GM21825 (cell line): ENCODE measurements around the gene CMTR1.
A peak's percentile ranks its signal among the peaks of the same experiment; 100 is the strongest.

Experiments used
- ATAC-seq: cut with Tn5 transposase; IDR thresholded peaks from one replicate; pipeline ENCODE4 v1.9.1; 2021; ENCODE audit warnings: mild to moderate bottlenecking, moderate library complexity; ENCODE audit not compliant: unreplicated experiment

CMTR1 gene

DNA sequence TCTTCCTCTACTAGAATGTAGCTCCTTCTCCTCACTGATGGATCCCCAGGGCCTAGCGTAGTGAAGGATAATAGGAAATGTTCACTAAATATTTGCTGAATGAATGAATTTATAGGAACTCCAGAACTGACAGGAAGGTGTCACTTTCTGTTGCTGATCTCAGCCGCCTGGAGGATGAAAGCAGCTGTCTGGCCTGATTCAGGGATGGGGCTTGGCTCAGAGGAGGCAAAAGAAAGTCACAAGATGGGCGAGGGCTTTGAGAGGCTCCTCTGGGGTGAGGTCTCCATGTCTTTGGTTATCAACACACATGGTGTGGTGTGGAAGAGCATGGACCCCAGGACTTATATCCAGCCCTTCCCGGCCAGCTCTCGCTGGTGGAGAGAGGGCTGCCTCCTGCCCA lies 78.2 kb downstream of the CMTR1 start:
- no peak for ATAC-seq

DNA sequence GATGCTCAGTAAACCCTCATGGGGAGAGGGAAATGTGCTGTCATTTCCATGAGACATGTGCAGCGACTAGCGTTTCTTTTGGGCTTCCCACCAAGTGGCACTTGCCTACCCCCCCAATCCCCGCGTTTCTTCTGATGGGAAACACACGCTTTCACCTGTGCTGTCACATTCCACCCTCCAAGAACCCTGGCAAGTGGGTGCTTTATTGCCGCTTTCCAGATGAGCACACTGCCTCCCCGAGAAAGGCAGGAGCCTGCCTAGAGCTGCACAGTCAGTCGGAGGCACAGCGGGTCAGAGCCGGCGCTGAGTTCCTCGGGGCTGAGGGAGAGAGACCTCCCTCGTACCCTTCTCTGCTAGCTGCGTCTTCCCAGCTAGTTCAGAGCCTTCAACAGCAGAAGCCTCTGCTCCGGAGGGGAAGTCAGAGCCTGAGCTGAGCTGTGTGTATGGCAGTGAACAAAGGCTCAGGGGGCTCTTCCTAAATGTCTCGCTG lies 78.9 kb downstream of the CMTR1 start:
- ATAC-seq = no peak

DNA sequence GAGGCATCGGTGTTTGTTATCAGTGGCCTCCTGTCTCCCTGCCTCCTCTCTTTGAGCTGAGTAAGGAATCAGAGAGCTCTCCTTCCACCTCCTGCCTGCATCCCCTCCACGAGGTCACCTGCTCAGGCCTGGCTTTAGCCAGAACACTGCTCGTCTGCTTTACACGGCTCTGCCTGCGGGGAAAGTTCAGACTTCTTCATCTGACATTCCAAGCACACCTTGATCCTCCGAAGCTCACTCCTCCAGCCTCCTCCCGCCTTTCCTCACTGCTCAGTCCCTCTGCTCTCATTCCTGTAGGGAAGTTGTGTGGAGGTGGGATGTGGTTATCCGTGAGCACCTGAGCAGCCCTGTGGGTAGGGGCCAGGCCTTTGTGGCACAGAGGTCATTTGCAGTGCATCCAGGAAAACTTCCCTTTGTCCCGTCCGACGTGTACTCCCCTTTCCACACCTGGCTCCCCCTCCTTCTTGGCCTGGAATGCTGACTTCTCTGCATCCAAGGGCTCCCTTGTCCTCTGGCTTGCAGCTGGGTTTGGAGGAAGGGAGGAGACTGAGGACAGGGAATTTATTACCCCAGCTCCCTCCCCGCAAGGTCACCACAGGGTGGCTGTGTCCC lies 79.5 kb downstream of the CMTR1 start:
- ATAC-seq = no peak

- no peak for ATAC-seq
These were observed 80.1 kb downstream of the CMTR1 start for GRCh38 chr6:37513155-37513554.

DNA sequence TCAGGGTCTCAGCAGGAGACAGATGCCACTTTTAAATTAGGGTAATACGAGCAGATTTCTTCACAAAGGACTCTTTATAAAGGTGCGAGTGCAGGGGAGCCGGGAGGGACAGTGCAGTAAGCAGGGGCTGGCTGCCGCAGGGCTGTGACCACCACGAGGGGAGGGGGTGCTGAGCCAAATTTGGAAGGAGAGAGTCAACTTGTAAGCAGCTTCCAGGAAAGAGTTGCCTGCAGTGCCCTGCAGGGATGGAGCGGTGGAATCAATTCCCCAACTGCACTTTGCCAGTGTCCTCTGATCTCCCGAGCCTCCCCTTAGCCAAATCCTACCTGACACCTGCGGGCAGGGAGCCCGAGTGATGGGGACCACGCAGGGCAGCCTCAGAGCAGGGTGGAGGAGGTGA lies 80.6 kb downstream of the CMTR1 start:
- no peak for ATAC-seq

GRCh38 chr6:37514321-37514771 lies 81.3 kb downstream of the CMTR1 start:
- ATAC-seq = no peak

DNA sequence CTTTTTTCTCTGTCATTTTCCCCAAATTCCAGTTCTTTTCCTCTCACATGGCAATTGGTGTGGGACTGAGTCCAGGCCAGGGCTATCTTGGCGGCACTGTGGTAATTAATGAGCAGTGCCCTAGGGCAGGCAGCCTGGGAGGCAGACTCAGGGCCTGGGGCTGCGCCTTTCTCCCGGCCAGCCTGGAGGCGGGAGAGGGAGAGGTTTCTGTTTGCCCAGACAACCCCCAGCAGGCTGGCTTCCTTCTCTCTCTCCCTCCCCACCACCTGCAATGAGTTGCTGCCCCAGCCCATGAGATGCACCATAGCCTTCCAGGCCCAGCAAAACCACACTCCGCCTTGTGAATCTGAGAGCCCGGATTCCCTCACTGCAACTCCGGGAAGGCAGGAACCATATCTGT lies 81.8 kb downstream of the CMTR1 start:
- ATAC-seq = no peak

- ATAC-seq = no peak
These were observed 82.7 kb downstream of the CMTR1 start for GRCh38 chr6:37515712-37516075.

DNA sequence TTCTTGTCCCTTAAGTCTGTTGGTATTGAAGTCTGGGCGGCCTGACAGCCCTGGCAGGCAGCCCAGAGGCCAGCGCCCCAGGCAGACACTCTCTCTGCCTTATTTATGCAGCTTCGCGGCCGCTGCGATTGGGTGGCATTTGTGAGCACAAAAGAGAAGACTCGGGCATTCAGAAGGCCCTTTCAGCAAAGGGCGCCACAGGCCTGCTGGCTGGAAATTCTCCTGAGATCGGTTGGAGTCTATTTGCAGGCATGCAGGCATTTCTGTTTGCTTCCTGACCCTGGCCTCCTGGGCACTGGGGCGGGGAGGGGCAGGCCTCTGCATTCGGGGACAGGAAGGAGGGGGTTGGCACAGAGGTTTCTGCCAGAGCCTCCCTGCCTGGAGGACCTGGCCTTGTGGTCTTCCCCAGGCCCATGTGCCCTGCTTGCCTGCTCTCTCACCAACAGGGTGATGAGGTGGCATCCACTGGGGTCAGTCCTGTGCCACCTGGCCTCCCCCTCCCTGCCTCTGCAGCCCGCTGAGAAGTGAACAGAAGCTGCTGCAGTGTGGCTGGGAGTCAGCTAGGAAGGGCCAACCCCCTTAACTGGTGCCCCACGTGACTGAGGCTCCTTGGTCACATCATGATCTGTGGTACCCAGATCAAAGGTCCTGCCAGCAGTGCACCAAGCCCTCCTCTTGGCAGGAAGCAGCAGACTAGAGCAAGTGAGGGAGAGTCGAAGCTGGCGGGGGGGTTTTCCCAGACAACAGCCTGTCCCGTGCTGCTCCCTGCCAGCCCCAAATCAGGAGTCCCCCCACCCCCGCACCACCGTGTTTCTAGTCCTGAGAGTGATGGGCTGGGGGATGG lies 83.3 kb downstream of the CMTR1 start:
- peak; percentile 74 for ATAC-seq

- ATAC-seq = no peak
These were observed 83.9 kb downstream of the CMTR1 start for GRCh38 chr6:37516920-37517405.

GRCh38 chr6:37517411-37517812 lies 84.4 kb downstream of the CMTR1 start:
- no peak for ATAC-seq

DNA sequence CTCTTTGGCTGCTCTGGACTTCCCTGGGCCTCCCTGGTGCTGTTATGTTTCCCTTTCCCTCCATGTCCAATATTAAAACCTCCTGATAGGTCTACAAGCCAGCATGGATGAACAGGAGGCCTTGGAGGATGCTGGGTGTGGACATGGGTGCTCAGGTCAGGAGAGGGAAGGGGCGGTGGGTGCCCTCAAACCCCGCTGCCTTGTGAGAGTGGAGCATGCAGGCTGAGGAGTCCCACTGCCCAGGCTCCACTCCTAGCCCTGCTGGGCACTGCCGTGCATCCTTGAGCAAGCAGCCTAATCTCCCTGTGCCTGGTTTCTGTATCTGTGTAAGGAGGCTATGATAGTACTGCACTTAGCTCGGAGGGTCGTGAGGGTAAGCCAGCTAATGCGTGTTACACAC lies 85.1 kb downstream of the CMTR1 start:
- no peak for ATAC-seq

- no peak for ATAC-seq
These were observed 86.4 kb downstream of the CMTR1 start for GRCh38 chr6:37519461-37519860.

DNA sequence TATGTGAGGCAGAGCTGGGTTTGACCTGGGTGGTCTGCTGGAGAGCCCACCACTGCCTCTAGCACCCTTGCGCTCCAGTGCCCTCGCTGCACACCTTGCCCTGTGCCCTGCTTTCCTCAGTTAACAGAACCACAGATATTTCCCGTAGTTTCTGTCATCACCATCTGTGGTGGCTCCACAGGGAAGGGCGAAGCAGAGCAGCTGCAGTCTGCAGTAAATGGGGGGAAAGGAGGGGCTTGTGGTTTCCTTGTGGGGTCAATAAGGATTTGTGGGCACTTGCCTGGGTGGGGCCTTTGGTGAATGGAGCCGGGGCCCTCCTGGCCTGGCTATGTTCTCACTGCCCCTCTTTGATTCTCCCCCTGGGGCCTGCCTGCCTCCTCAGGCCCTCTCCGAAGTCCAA lies 87.9 kb downstream of the CMTR1 start:
- no peak for ATAC-seq

GRCh38 chr6:37521674-37522073 lies 88.7 kb downstream of the CMTR1 start:
- no peak for ATAC-seq

- ATAC-seq = no peak
These were observed 89.8 kb downstream of the CMTR1 start for GRCh38 chr6:37522836-37523235.

GRCh38 chr6:37523412-37523811 lies 90.4 kb downstream of the CMTR1 start:
- ATAC-seq = no peak

DNA sequence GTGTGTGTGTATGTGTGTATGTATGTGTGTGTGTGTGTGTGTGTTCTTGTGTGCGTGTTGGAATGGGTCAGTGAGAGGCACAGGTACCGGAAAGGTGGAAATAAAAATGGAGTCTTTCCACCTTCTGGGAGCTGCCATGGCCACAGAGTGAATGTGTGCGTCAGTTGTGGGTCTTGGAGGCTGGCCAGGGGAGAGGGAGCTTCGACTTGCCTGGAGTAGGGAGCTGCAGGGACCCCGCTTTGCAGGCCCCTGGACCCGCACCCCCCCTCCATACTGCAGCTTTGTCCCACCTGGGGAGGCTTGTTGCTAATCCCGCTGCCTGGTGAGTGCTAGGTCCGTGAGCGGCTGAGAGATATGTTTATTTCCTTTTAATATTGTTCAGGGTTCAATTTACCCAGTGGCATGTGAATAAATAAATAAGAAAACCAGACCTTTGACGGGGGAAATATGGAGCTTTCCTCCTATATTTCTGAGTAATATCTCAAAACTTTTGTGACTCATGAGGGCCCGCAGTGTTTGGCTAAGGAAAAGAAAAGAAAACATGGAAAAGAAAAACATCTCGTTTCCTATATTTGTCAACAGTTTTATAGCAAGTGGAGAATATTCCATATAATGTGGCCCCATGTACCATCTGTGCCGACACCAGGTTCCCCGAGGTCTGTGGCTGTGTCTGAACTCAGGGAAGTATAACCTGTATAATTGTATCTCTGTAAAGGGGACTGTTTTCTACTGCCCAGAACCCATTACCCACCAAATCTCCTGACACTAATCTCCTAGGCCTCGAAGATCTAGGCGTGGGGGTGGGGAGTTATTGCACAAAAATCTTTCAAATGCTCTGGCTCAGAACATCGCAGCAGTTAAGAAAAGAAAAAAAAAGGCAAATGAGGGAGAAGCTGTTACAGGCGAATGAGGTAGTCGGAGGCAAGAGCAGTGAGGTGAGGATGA lies 91.3 kb downstream of the CMTR1 start:
- no peak for ATAC-seq

- no peak for ATAC-seq
These were observed 91.9 kb downstream of the CMTR1 start for GRCh38 chr6:37524970-37525318.

DNA sequence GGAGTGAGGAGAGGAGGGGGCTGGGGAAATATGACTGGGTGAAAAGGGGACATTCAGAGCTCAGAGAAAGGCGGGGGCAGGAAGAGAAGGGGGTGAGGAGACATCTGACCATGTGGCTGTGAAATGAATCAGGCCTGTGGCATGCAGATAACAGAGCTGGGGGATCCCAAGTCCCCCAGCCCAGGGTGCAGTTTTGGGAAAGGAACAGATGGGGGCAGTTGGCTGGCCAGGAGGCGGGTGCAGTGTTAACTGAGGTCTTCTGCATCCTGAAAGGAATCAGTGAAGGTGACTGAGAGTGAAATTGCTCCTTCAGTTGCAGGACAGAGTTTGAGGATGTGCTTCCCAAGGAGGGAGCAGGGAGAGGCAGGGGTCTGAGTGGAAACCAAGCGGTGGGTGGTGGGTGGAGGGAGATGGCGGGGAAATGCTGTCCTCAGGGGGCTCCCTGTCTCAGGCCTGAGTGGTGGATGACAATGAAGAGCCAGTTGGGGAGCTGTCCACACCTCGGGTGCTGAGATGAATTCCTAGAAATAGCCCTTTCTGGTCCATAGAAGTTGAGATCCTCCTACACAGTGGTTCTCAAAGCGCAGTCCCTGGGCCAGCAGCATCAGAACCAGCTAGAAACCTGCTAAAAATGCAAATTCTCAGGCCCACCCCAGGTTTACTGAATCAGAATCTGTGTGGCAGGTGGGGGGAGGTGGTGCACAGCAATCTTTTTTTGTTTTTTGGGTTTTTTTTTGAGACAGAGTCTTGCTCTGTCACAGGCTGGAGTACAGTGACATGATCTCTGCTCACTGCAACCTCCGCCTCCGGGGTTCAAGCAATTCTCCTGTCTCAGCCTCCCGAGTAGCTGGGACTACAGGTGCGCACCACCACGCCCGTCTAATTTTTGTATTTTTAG lies 92.7 kb downstream of the CMTR1 start:
- no peak for ATAC-seq
